HCT116 (cell line): ENCODE measurements around the gene GP9. TPM values are rescaled to one million over a fixed set of nuclear protein-coding genes. Genes with fewer than 3 reads are reported as not detected.

Experiments used
- ATAC-seq: fragments of 200-7000 bp; cut with Tn5 transposase; 2 replicates; pipeline ENCODE4 v1.9.1; 2020; ENCODE audit warnings: mild to moderate bottlenecking, moderate library complexity
- BruUV-seq: library from RNA; stranded (reverse); fragments of 400-500 nt; replicated peaks from 2 replicates; lab custom pipeline; 2021; lab: Mats Ljungman, UMichigan
- CTCF ChIA-PET: fragments of 300-600 bp; sonication (Branson Sonifier 250); formaldehyde crosslinking; loops from one replicate; lab custom pipeline; 2021; ENCODE audit warnings: antibody characterized with exemption; lab: Charles Lee
- POLR2A ChIA-PET: fragments of 300-600, 350-600 bp; sonication (Branson Sonifier 250); formaldehyde crosslinking; loops from one replicate; lab custom pipeline; 2021; ENCODE audit warnings: antibody characterized with exemption; lab: Charles Lee
- RAD21 ChIA-PET, 2 experiments: fragments of 300-600 bp; sonication (Branson Sonifier 250); formaldehyde crosslinking; loops; one replicate each; lab custom pipeline; 2023; ENCODE audit warnings: low total read pairs in 2 of 2; ENCODE audit not compliant: uncharacterized antibody in 2 of 2, unreplicated experiment in 2 of 2, low non-redundant PET in 1 of 2; lab: Charles Lee
- DNase-seq: peaks from one replicate; pipeline ENCODE4 v3.0.0-alpha.2; 2010; ENCODE audit warnings: low read depth, low spot score
- H2AFZ ChIP-seq: fragments of 200-600 bp; shearing (Covaris generic), sonication (generic); 2 replicates; pipeline ENCODE4 v1.6.1; 2017; ENCODE audit warnings: low read depth, mixed run types, mixed read lengths, antibody characterized with exemption, low read length; ENCODE audit not compliant: poor library complexity, severe bottlenecking
- H3K27ac ChIP-seq: 2 replicates; pipeline ENCODE4 v1.5.1; 2012; ENCODE audit warnings: low read depth, low read length
- H3K27me3 ChIP-seq: fragments of 200-600 bp; sonication (generic); 2 replicates; pipeline ENCODE4 v1.6.1; 2016; ENCODE audit warnings: mixed run types, low read length, mixed read lengths; ENCODE audit not compliant: insufficient read depth
- H3K36me3 ChIP-seq, 2 experiments: fragments of 200-500 bp in 1 of 2; fragments of 200-600 bp in 1 of 2; sonication (Bioruptor generic) in 1 of 2; sonication (generic) in 1 of 2; 2 replicates each; pipeline versions ENCODE4 v1.5.1 to v1.6.1; 2014 to 2016; ENCODE audit warnings: low read length in 2 of 2, inconsistent platforms in 1 of 2, mixed read lengths in 1 of 2, mixed run types in 1 of 2; ENCODE audit not compliant: insufficient read depth in 2 of 2, control insufficient read depth in 1 of 2
- H3K4me1 ChIP-seq, 2 experiments: fragments of 200-600 bp in 1 of 2; sonication (generic) in 1 of 2; 2 replicates each; pipeline versions ENCODE4 v1.5.1 to v1.6.1; 2012 to 2017; ENCODE audit warnings: low read length in 2 of 2, inconsistent platforms in 1 of 2, mild to moderate bottlenecking in 1 of 2, mixed read lengths in 1 of 2, mixed run types in 1 of 2, moderate library complexity in 1 of 2; ENCODE audit not compliant: insufficient read depth in 2 of 2, control insufficient read depth in 1 of 2
- H3K4me2 ChIP-seq: fragments of 200-600 bp; sonication (generic); 2 replicates; pipeline ENCODE4 v1.6.1; 2017; ENCODE audit warnings: mixed run types, low read length, mixed read lengths
- H3K4me3 ChIP-seq, 2 experiments: fragments of 200-600 bp in 1 of 2; sonication (generic) in 1 of 2; replicated peaks in 1 of 2; 2 replicates each; pipeline ENCODE4 v1.5.1; 2011 to 2016; ENCODE audit warnings: low read length in 2 of 2, control low read depth in 1 of 2, low read depth in 1 of 2, mild to moderate bottlenecking in 1 of 2, mixed read lengths in 1 of 2, mixed run types in 1 of 2
- H3K79me2 ChIP-seq: fragments of 200-600 bp; sonication (generic); 2 replicates; pipeline ENCODE4 v1.6.1; 2017; ENCODE audit warnings: mild to moderate bottlenecking, mixed run types, low read length, moderate library complexity, mixed read lengths; ENCODE audit not compliant: insufficient read depth
- H3K9ac ChIP-seq: fragments of 200-600 bp; sonication (generic); 2 replicates; pipeline ENCODE4 v1.6.1; 2016; ENCODE audit warnings: low read length, mixed read lengths
- H3K9me2 ChIP-seq: fragments of 200-600 bp; sonication (generic), shearing (Covaris generic); 2 replicates; pipeline ENCODE4 v1.6.1; 2017; ENCODE audit warnings: mixed run types, mild to moderate bottlenecking, moderate library complexity; ENCODE audit not compliant: insufficient read depth
- H3K9me3 ChIP-seq, 2 experiments: fragments of 200-500 bp in 1 of 2; fragments of 200-600 bp in 1 of 2; sonication (Bioruptor generic) in 1 of 2; sonication (generic) in 1 of 2; 2 replicates each; pipeline ENCODE4 v1.6.1; 2014 to 2017; ENCODE audit warnings: low read length in 2 of 2, mixed read lengths in 2 of 2, inconsistent platforms in 1 of 2, low read depth in 1 of 2, mild to moderate bottlenecking in 1 of 2, mixed run types in 1 of 2, moderate library complexity in 1 of 2; ENCODE audit not compliant: control insufficient read depth in 1 of 2, insufficient read depth in 1 of 2
- H4K20me1 ChIP-seq: fragments of 200-600 bp; sonication (generic), shearing (Covaris generic); 2 replicates; pipeline ENCODE4 v1.6.1; 2017; ENCODE audit warnings: mixed run types, mild to moderate bottlenecking, moderate library complexity; ENCODE audit not compliant: insufficient read depth
- ATF3 ChIP-seq: IDR thresholded peaks from 2 replicates; pipeline ENCODE4 v1.6.1; 2012
- CBX3 ChIP-seq: IDR thresholded peaks from 2 replicates; pipeline ENCODE4 v1.6.1; 2012; ENCODE audit warnings: low read depth
- CEBPB ChIP-seq: IDR thresholded peaks from 2 replicates; pipeline ENCODE4 v1.6.1; 2012; ENCODE audit warnings: low read depth
- CTCF ChIP-seq, 3 experiments: fragments of 200-600 bp in 1 of 3; sonication (generic) in 1 of 3; IDR thresholded peaks in 2 of 3; conservative IDR thresholded peaks in 1 of 3; 2 replicates each; pipeline ENCODE4 v1.5.1; 2012 to 2017; ENCODE audit warnings: low read depth in 2 of 3, low read length in 2 of 3, antibody characterized with exemption in 1 of 3, borderline replicate concordance in 1 of 3, control low read depth in 1 of 3, mild to moderate bottlenecking in 1 of 3, mixed read lengths in 1 of 3, mixed run types in 1 of 3, moderate library complexity in 1 of 3; ENCODE audit not compliant: insufficient read depth in 1 of 3
- EGR1 ChIP-seq: IDR thresholded peaks from 2 replicates; pipeline ENCODE4 v1.6.1; 2012; ENCODE audit warnings: low read depth
- ELF1 ChIP-seq: IDR thresholded peaks from 2 replicates; pipeline ENCODE4 v1.6.1; 2012; ENCODE audit warnings: low read depth, borderline replicate concordance
- EZH2phosphoT487 ChIP-seq: fragments of 200-600 bp; IDR thresholded peaks from 2 replicates; pipeline ENCODE4 v1.6.1; 2018; ENCODE audit warnings: antibody characterized with exemption, borderline replicate concordance
- MAX ChIP-seq: IDR thresholded peaks from 2 replicates; pipeline ENCODE4 v1.6.1; 2012
- POLR2A ChIP-seq: IDR thresholded peaks from 2 replicates; pipeline ENCODE4 v1.7.0; 2011; ENCODE audit warnings: borderline replicate concordance; ENCODE audit not compliant: insufficient read depth, insufficient read length; ENCODE audit errors: extremely low read depth
- RAD21 ChIP-seq: IDR thresholded peaks from 2 replicates; pipeline ENCODE4 v1.6.1; 2012; ENCODE audit warnings: low read depth, mild to moderate bottlenecking
- TCF7L2 ChIP-seq: IDR thresholded peaks from 2 replicates; pipeline ENCODE4 v1.7.0; 2011; ENCODE audit warnings: borderline replicate concordance, inconsistent platforms; ENCODE audit not compliant: insufficient read depth, insufficient read length; ENCODE audit errors: extremely low read depth
- YY1 ChIP-seq: IDR thresholded peaks from 2 replicates; pipeline ENCODE4 v1.6.1; 2011; ENCODE audit warnings: low read length, low read depth, moderate library complexity, mild to moderate bottlenecking; ENCODE audit not compliant: insufficient replicate concordance; ENCODE audit errors: extremely low read depth
- ZBTB33 ChIP-seq: IDR thresholded peaks from 2 replicates; pipeline ENCODE4 v1.6.1; 2011; ENCODE audit warnings: mild to moderate bottlenecking, low read length, moderate library complexity; ENCODE audit not compliant: insufficient replicate concordance; ENCODE audit errors: extremely low read depth
- ZNF274 ChIP-seq: fragments of 200-500 bp; sonication (Bioruptor generic); IDR thresholded peaks from 2 replicates; pipeline ENCODE4 v1.6.1; 2014; ENCODE audit warnings: mild to moderate bottlenecking, low read depth, low read length, inconsistent platforms
- intact Hi-C: fragments of 100-400 bp; cut with micrococcal nuclease; formaldehyde crosslinking; loops from 2 replicates; pipeline ENCODE4 v1.10.0; 2022
- total RNA-seq: library from RNA; stranded (reverse); gene quantifications from one replicate; pipeline ENCODE4 v1.2.1, GENCODE V29; 2021; ENCODE audit not compliant: unreplicated experiment

The GP9 gene
- total RNA-seq, 1 experiment from 2014 or later = not detected

- H3K27ac ChIP-seq = no peak overlapping the region
- H3K9me3 ChIP-seq = no peaks in the 10 kb centered on the region
- no peak overlapping the region for H3K9ac ChIP-seq
- H2AFZ ChIP-seq = no peak overlapping the region
- no peak for ATAC-seq
- no peaks in the 10 kb centered on the region for H3K79me2 ChIP-seq
- CTCF ChIA-PET = interaction anchor here (2.7 kb wide), 1 partner anchor 12 kb away, joined by 15 read pairs; no protein-coding TSS in a partner anchor
- no peak for TF ChIP-seq TCF7L2
- no peak for TF ChIP-seq EGR1
- TF ChIP-seq YY1 = no peak
- no peak for TF ChIP-seq POLR2A
- no peak for TF ChIP-seq ATF3
- TF ChIP-seq CTCF (IDR thresholded peaks at IDR 0.05 in 2 of 3, conservative IDR thresholded peaks at IDR 0.05 in 1 of 3; ENCODE audit: borderline replicate concordance in 1 of 3, insufficient read depth in 1 of 3, low read depth in 2 of 3, low read length in 2 of 3) = no peak
- TF ChIP-seq ZNF274 = no peak
- no peak for TF ChIP-seq ZBTB33
- no peak for TF ChIP-seq ELF1
- no peak for TF ChIP-seq CBX3
- no peak for TF ChIP-seq RAD21
- no peak for TF ChIP-seq EZH2phosphoT487
- no peak for TF ChIP-seq CEBPB
- no peak for TF ChIP-seq MAX
- TF ChIP-seq, all 23 proteins: peak for 0
- DNase-seq = no peak
- intact Hi-C loops = no loop called here
- ChIA-PET RAD21 (no interaction called here), POLR2A (no interaction called here)
- Histone ChIP-seq H3K9me2 (no peaks in the 10 kb centered on the region), H3K4me3 (no peak overlapping the region), H3K4me1 (no peaks in the 10 kb centered on the region), H3K4me2 (no peak overlapping the region), H4K20me1 (no peaks in the 10 kb centered on the region), H3K36me3 (no peaks in the 10 kb centered on the region), H3K27me3 (no peaks in the 10 kb centered on the region)
- BruUV-seq = no TSS peak
Observed at GRCh38 chr3:129065016-129065719, 4.6 kb downstream of the GP9 start.
